ENCODE data around the gene TMEM116.
A peak's percentile ranks its signal among the peaks of the same experiment; 100 is the strongest.
"Not testable (repeated sequence)": the region's sequence is repeated elsewhere in the genome, so short reads cannot be mapped to it uniquely, and the experiment has no call there.

Gene TMEM116
- 1.1 to 9.6 (median 6.1) reads per million in 18 experiments for total RNA-seq

GRCh38 chr12:112012775-112013600, at the start of gene TMEM116, which contains the start of gene ERP29:
Gene TMEM116, minus strand, starts transcription at chr12:112013165. Its CDS starts 7,895 bp downstream, at chr12:112005270.
Gene ERP29, plus strand, starts transcription at chr12:112013426. Its CDS starts 40 bp downstream, at chr12:112013466.
- DNase-seq = peak; percentile 99

- no peak for DNase-seq
Measured at GRCh38 chr12:112061137-112061536, 48.2 kb upstream of the TMEM116 start.

GRCh38 chr12:112049351-112049750, 36.4 kb upstream of the TMEM116 start:
- DNase-seq = no peak

GRCh38 chr12:112046003-112046402, 33.0 kb upstream of the TMEM116 start:
- DNase-seq = no peak

- not testable (repeated sequence) for DNase-seq
Measured at GRCh38 chr12:112036614-112037013, 23.6 kb upstream of the TMEM116 start.

GRCh38 chr12:112035219-112035785, 22.3 kb upstream of the TMEM116 start:
- no peak for DNase-seq

- no peak for DNase-seq
Measured at GRCh38 chr12:112032292-112032691, 19.3 kb upstream of the TMEM116 start.

GRCh38 chr12:112031472-112031871, 18.5 kb upstream of the TMEM116 start:
- DNase-seq = no peak

- DNase-seq = peak; percentile 42 to 58
Measured at GRCh38 chr12:112029301-112029700, 16.3 kb upstream of the TMEM116 start.

- DNase-seq = no peak
Measured at GRCh38 chr12:112025808-112026375, 12.9 kb upstream of the TMEM116 start.

- no peak for DNase-seq
Measured at GRCh38 chr12:112023759-112024396, 10.9 kb upstream of the TMEM116 start.

GRCh38 chr12:112022241-112023016, 9.5 kb upstream of the TMEM116 start:
- DNase-seq = no peak

- DNase-seq = no peak
Measured at GRCh38 chr12:112020947-112021457, 8.0 kb upstream of the TMEM116 start.

- DNase-seq = no peak
Measured at GRCh38 chr12:112018571-112019237, 5.7 kb upstream of the TMEM116 start.

- no peak for DNase-seq
Measured at GRCh38 chr12:112017041-112017440, 4.1 kb upstream of the TMEM116 start.

- DNase-seq = no peak
Measured at GRCh38 chr12:112015938-112016337, 3.0 kb upstream of the TMEM116 start.

- peak; percentile 49 to 57 for DNase-seq
Measured at GRCh38 chr12:112013601-112014402, 837 bp upstream of the TMEM116 start.

GRCh38 chr12:112011685-112012084, 1.3 kb downstream of the TMEM116 start:
- DNase-seq = no peak

- no peak for DNase-seq
Measured at GRCh38 chr12:112010415-112011344, 2.3 kb downstream of the TMEM116 start.
